ENCODE measurements around the gene RASA3. TPM values are rescaled to one million over a fixed set of nuclear protein-coding genes. Genes with fewer than 3 reads are reported as not detected.
"Not testable (repeated sequence)": the region's sequence is repeated elsewhere in the genome, so short reads cannot be mapped to it uniquely, and the experiment has no call there.

Gene RASA3
- total RNA-seq, 1 donor = 36.1 TPM

- DNase-seq (ENCODE audit: low read depth) = no peak
Measured at GRCh38 chr13:114106526-114106925, 25.9 kb downstream of the RASA3 start.

DNA sequence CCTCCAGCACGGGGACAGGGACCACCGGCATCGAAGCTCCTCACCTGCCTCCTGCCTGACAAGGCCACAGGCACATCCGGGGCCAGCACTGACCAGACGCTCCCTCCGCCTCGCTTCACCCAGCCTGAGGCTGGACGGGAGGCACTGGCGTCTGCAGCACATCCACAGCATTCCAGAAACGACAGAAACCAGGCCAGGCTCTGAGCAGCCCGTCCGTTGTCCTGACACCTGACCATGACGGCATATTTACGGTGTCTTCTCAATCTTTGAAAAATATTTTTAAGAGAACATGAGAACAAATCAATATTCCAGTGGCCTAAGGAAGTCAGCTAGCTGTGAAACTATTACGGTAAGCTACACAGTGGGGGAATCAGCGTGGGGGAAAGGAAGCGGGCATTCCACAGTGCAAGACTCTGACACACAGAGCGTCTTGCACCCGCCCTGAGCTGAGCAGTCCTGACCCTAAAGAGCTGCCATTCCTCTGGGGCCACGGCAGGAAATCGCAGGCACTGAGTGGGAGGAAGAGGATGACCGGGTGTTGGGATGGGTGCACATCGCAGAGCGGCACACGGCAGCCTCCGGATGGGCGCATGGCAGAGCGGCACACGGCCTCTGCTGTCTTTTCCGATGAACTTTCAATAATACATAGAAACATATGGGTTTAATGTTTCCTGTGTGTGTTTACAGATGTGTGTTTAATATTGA is 26.8 kb downstream of the RASA3 start:
- no peak overlapping the region for H3K4me3 ChIP-seq (ENCODE audit: low read depth, low read length)
- DNase-seq (ENCODE audit: low read depth) = no peak
- TF ChIP-seq CTCF (IDR thresholded peaks at IDR 0.05; ENCODE audit: insufficient read depth, low read length) = no peak

More at GRCh38 chr13:114106526-114106925, 25.9 kb downstream of the RASA3 start:
- TF ChIP-seq CTCF (IDR thresholded peaks at IDR 0.05; ENCODE audit: insufficient read depth, low read length) = no peak
- H3K4me3 ChIP-seq (ENCODE audit: low read depth, low read length) = no peak overlapping the region

DNA sequence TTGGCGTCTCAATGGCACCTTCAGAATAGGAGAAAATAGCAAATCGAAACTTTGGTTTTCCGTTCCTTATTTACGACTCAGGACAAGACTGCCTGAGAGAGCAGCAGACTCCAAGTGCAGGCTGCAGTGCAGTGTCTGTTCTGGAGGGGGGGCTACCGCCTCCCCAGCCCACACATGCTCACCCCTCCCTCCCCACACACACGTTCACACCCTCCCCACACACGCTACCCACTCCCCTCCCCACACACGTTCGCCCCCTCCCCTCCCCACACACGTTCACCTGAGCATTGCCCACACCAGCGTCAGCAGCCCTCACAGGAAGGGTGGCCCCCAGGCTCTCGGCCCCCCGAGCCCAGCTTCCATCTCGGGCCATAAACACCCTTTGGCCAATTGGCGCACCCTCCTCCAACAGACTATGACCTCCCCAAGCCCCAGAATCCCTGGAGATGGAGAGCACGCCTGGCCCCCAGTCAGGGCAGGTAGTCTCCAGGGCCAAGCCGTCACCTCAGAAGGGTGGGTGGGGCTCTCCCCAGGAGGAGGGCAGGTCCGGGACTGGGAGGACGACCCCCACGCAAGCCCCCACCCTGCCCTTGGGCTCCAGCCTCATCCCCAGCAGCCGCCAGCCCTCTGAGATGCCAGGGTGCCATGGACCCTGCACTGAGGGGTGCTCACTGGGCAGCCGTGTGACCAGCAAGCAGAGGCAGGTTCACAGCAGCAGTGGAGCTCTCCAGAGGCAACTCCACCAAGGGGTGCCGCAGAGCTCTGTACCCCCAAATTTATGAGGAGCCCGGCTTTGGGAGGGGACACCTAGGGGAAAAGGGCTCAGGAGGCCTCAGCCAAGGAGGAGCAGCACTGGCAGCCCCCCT is 27.5 kb downstream of the RASA3 start:
- TF ChIP-seq CTCF (IDR thresholded peaks at IDR 0.05; ENCODE audit: insufficient read depth, low read length) = no peak
- no peak overlapping the region for H3K4me3 ChIP-seq (ENCODE audit: low read depth, low read length)
- DNase-seq (ENCODE audit: low read depth) = no peak

GRCh38 chr13:114103801-114104654 is 28.4 kb downstream of the RASA3 start:
- H3K4me3 ChIP-seq (ENCODE audit: low read depth, low read length) = no peak overlapping the region
- TF ChIP-seq CTCF (IDR thresholded peaks at IDR 0.05; ENCODE audit: insufficient read depth, low read length) = no peak

DNA sequence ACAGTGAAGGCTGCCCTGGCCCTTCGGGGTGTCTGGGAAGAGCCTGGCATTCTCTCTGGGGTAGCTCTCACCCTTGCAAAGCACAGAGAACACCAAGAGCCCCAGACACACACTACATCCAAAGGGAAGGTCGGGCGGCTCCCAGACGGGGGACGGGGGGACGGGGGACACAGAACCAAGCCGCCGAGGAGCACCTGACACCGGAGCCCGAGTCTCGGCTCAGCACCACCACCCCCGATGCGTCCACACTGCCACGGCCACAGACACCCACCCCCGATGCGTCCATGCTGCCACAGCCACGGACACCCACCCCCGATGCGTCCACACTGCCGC is 29.2 kb downstream of the RASA3 start:
- DNase-seq (ENCODE audit: low read depth); H3K4me3 ChIP-seq (ENCODE audit: low read depth, low read length): not testable (repeated sequence)

More at GRCh38 chr13:114103801-114104654, 28.4 kb downstream of the RASA3 start:
- no peak for DNase-seq (ENCODE audit: low read depth)

DNA sequence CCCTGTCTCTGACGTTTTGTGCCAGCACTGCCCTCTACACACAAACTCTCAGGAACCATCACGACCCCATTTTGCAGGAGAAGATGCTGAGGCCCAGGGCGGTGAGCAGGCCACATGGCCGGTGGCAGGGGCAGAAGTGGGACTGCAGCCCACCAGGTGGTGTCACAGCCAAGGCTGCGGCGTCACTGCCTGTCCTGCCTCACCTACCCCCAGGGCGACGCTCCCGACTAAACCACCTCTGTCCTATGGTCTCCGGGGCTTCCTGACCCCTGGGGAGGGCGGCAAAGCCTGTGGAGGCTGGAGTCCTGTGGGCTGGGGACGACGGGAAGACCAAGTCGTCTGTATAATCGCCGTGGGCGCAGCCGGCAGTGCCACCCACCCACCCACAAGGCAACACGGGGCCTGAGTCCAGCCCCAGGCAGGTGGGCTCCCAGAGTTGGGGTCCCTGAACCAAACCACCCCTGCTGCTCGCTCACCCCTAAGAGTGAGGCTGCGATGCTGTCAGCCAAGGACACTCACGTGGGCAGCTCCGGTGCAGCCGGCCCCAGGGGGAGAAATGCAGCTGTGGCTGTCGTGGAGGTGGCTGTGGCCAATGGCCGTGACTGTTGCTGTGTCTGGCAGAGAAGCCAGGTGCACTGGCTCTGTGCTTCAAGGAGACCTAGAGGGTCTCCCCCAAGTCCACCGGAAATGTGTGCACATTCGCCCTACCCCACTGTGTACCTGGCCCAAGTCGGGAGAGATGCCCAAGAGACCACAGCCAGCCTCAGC is 29.7 kb downstream of the RASA3 start:
- no peak for TF ChIP-seq CTCF (IDR thresholded peaks at IDR 0.05; ENCODE audit: insufficient read depth, low read length)
- H3K4me3 ChIP-seq (ENCODE audit: low read depth, low read length) = no peak overlapping the region
- no peak for DNase-seq (ENCODE audit: low read depth)

Measured in fibroblast of the aortic adventitia (primary cell).